Omental fat pad (tissue), 4 donors: ENCODE results near the gene PLAAT2. TPM values are rescaled to one million over a fixed set of nuclear protein-coding genes. Genes with fewer than 3 reads are reported as not detected.

Experiments
- ATAC-seq: fragments of 150-250 bp; one replicate; pipeline ENCODE4 v1.9.1; 2016; ENCODE audit warnings: mild to moderate bottlenecking, moderate library complexity; ENCODE audit not compliant: low FRiP score
- DNase-seq: peaks from one replicate; pipeline ENCODE4 v3.0.0-alpha.2; 2019; ENCODE audit warnings: low spot score
- total RNA-seq, 4 donors: library from RNA; depleted of rRNA; stranded (reverse); fragments of >200 nt; gene quantifications; one replicate each; pipeline ENCODE4 v1.1.0, GENCODE V29; 2016
- TF ChIP-seq, protein P1 (sequence below), 3 donors: fragments of 450-650 bp; IDR thresholded peaks; one replicate each; pipeline ENCODE4 v1.5.1; 2016 to 2017; ENCODE audit warnings: antibody characterized with exemption in 3 of 3, mild to moderate bottlenecking in 3 of 3, moderate library complexity in 2 of 3

Gene PLAAT2
- total RNA-seq, 4 donors from 2014 or later: 0.65 TPM; not detected in 3

DNA sequence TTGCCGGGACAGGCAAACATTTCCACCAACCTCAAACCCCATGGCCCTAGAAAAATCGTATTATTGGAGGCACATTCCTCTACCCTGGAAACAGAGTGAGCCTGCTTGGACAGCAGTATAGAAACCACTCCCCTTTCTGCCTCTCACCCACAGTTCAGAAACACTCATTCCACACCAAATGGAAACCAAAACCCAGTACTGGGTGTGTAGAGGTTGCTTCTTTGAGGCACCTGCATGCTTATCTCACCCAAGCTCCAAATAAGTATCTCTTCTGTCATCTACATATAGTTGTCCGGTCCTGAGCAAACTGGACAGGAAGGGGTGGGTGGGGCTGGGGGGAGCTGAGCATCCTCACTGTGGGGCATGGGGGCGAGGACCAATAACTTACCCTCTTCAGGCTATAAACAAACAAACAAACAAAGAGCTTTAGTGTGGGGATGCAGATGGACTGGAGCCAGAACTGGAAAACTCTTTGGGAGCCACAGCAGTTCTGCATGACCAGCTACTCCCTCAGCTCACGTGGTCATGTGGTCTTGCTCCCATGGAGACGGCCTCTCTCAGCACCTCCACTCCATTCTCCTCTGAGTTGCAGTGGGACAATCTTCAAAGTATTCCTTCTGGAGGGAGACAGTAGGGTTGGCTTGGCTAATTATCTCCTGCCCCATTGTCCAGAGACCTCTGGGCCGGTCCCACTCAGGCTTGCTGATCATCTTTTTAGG, 1.0 kb upstream of the PLAAT2 start:
- TF ChIP-seq, protein P1, sequence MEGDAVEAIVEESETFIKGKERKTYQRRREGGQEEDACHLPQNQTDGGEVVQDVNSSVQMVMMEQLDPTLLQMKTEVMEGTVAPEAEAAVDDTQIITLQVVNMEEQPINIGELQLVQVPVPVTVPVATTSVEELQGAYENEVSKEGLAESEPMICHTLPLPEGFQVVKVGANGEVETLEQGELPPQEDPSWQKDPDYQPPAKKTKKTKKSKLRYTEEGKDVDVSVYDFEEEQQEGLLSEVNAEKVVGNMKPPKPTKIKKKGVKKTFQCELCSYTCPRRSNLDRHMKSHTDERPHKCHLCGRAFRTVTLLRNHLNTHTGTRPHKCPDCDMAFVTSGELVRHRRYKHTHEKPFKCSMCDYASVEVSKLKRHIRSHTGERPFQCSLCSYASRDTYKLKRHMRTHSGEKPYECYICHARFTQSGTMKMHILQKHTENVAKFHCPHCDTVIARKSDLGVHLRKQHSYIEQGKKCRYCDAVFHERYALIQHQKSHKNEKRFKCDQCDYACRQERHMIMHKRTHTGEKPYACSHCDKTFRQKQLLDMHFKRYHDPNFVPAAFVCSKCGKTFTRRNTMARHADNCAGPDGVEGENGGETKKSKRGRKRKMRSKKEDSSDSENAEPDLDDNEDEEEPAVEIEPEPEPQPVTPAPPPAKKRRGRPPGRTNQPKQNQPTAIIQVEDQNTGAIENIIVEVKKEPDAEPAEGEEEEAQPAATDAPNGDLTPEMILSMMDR (IDR thresholded peaks at IDR 0.05): no peak
- DNase-seq (no peak), ATAC-seq (no peak)

DNA sequence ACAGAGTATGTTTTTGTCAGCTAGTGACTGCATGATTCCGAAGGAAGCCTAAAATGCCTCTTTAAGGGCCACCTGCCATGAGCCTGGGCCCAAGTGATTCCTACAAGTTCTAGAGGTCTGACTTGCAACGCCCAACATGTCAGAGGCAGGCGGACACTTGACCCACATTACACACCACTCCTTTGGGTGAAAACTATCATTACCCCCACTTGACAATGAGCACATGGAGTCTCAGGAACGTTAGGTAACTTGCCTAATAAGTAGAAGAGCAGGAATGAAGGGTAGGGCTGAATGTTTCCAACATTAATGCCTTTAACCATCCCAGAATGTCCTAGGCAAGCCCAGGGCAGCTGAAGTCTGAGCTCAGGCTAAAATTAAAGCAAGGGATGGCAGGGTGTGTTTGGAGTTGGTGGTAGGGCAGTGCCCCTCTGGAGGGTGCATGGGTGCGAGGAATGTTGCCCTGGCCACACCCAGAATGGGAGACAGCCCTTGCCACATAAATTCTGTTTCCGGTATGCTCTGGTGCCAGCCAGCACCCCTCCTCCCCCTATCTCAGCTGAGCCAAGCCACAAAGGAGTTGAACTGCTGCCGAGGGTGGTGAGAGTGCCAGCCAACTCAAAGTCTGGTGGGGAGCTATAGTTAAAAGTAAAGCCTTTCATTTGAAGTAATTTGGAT, 2.5 kb downstream of the PLAAT2 start:
- ATAC-seq: peak; percentile 51
- no peak for DNase-seq
- TF ChIP-seq, protein P1 (IDR thresholded peaks at IDR 0.05): no peak

DNA sequence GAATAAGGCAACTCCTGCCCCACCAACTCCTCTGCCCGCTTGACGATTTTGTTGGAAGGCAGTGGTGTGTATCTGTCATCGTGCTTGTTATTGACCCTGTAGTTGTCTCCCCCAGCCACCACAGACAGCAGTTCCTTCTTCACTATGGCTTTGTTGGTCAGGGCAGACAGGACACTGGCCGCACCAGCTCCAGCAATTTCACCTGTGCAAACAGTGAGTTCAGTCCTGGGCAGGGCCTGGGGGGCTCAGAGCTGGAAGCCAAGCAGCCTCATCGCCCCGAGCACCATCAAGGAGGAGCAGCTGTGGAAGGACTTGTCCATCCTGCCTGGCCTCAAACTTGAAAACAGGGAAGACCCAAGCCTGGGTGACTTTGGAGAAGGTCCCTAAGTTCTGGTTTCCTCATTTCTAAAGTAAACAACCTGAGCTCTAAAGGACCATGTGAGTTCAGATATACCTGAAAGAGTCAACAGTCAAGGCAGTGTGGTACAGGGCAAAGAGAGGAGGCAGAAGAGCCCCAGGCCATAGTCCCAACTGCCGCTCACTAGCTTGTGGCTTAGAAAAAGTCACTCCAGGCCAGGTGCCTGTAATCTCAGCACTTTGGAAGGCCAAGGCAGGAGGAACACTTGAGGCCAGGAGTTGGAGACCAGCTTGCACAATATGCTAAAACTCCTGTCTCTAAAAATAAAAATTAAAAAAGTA, 4.6 kb downstream of the PLAAT2 start:
- DNase-seq (no peak), ATAC-seq (no peak)
- TF ChIP-seq, protein P1 (IDR thresholded peaks at IDR 0.05): no peak

DNA sequence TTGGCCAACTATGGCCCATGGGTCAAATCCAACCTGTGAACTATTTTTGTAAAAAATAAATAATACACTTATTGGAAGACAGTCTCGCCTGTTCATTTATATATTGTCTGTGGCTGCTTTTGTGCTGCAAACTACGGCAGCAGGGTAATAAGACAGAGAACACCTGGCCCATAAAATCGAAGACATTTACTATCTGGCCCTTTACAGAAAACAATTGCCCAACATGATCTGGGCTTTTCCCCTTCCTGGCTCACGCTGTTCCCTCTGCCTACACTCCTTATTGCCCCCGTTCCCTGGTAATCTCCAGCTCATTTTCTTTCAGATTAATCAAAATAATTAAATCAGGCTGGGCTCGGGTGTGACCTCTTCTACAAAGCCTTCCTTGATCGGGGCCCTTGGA, 5.6 kb downstream of the PLAAT2 start:
- TF ChIP-seq, protein P1 (IDR thresholded peaks at IDR 0.05): no peak
- ATAC-seq (no peak), DNase-seq (no peak)

DNA sequence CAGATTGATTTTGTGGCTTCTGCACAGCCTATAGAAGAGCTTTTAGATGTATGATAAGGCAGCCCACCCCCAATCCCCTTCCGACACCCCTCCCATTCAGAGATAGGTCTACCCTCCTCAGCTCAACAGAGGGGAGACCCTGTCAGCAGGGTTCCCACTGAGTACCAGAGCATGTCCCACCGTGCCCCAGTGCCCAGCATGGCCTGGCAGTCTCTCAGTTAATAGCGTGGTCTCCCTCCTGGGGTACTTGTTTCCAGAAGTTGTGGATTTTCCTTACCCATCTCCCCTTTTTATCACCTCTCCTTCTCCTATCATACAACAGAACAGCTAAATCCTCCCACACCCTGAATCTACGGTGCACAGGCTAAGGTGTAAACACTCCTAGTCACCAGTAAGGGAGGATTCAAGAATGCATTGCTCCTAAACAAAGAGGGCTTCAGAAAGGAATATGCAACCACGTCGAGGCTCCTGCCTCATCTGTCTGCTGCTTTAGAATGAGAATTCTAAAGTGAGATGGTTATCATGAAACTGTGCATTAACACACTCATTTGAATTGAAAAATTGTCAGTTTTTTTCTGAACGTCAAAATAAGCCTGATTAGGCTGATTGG, 6.7 kb downstream of the PLAAT2 start:
- ATAC-seq (no peak), DNase-seq (no peak)
- TF ChIP-seq, protein P1 (IDR thresholded peaks at IDR 0.05): no peak

DNA sequence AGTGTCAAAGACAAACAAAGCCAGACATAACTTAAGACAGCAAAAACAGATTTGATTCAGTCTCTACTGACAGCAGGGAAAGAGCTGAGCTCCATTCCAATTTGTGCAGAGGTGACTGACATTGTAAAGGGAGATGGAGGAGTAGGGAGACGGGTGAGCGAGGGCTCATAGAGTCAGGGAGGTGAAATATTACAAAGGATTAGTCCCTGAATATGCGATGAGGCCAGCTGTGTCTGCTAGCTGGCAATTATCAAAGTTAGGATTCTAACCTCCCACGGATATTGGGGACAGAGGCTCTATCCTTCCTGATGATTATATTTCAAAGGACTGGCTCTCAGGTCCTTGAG, 8.3 kb downstream of the PLAAT2 start:
- ATAC-seq (no peak), DNase-seq (no peak)
- TF ChIP-seq, protein P1 (IDR thresholded peaks at IDR 0.05): no peak
